Tibial nerve (tissue), 4 donors: Measurements from ENCODE around the gene PLAAT1. TPM values are rescaled to one million over a fixed set of nuclear protein-coding genes. Genes with fewer than 3 reads are reported as not detected.
A peak's percentile ranks its signal among the peaks of the same experiment; 100 is the strongest.

Source experiments
- DNase-seq, 2 donors: peaks; one replicate each; pipeline ENCODE4 v3.0.0-alpha.2; 2019; ENCODE audit warnings: low spot score in 2 of 2
- H3K27ac ChIP-seq, 4 donors: fragments of 200-600 bp; sonication (generic) in 3 of 4; one replicate each; pipeline ENCODE4 v1.5.1; 2017 to 2019; ENCODE audit warnings: mild to moderate bottlenecking in 1 of 4
- H3K27me3 ChIP-seq, 2 donors: fragments of 200-600 bp; sonication (generic) in 1 of 2; one replicate each; pipeline versions ENCODE4 v1.5.1 to v1.6.0; 2017 to 2019
- H3K36me3 ChIP-seq, 3 donors: fragments of 200-600 bp; sonication (generic); one replicate each; pipeline ENCODE4 v1.5.1; 2018 to 2019
- H3K4me1 ChIP-seq, 4 donors: fragments of 200-600 bp; sonication (generic) in 3 of 4; one replicate each; pipeline ENCODE4 v1.5.1; 2017 to 2019
- H3K4me3 ChIP-seq, 4 donors: fragments of 200-600 bp; sonication (generic) in 3 of 4; one replicate each; pipeline ENCODE4 v1.5.1; 2017 to 2019; ENCODE audit warnings: mild to moderate bottlenecking in 1 of 4, moderate library complexity in 1 of 4
- H3K9me3 ChIP-seq, 4 donors: fragments of 200-600 bp; sonication (generic) in 3 of 4; one replicate each; pipeline ENCODE4 v1.5.1; 2017 to 2019
- CTCF ChIP-seq, 5 experiments: fragments of 200-600 bp in 3 of 5; fragments of 450-650 bp in 2 of 5; sonication (generic) in 3 of 5; IDR thresholded peaks; one replicate each; pipeline ENCODE4 v1.5.1; 2016 to 2019; ENCODE audit warnings: antibody characterized with exemption in 5 of 5, mild to moderate bottlenecking in 3 of 5, moderate library complexity in 2 of 5
- EP300 ChIP-seq, 2 donors: sonication (generic); formaldehyde crosslinking; IDR thresholded peaks; one replicate each; pipeline ENCODE4 v1.6.1; 2017; ENCODE audit warnings: antibody characterized with exemption in 2 of 2, mild to moderate bottlenecking in 1 of 2
- POLR2A ChIP-seq, 2 donors: fragments of 450-650 bp; IDR thresholded peaks; one replicate each; pipeline ENCODE4 v1.6.1; 2017; ENCODE audit warnings: antibody characterized with exemption in 2 of 2, mild to moderate bottlenecking in 2 of 2, moderate library complexity in 2 of 2
- WGBS, 2 donors: methylation state at CpG; one replicate each; pipeline ENCODE4 v1.1.5; 2018; 5-methylcytosine and 5-hydroxymethylcytosine counted together
- total RNA-seq, 4 donors: library from RNA; depleted of rRNA; stranded (reverse); fragments of >200 nt; gene quantifications; one replicate each; pipeline ENCODE4 v1.1.0, GENCODE V29; 2016

PLAAT1 gene
- total RNA-seq: under 1 TPM in 1 of 4 donors, not detected in 3; 0.84 TPM

- DNase-seq: peak in 1 of 2 donors; percentile 14
- Histone ChIP-seq H3K36me3 (no peaks in the 10 kb centered on the region), H3K27ac (peak within 1 kb of the TSS in 2 of 4 donors; percentile 55 to 61), H3K27me3 (no peaks in the 10 kb centered on the region), H3K4me1 (peaks cover 0 to 16% (median 0%) of the 10 kb centered on the region in 4 donors), H3K4me3 (peak within 1 kb of the TSS; percentile 18 to 59 (median 46)), H3K9me3 (no peaks in the 10 kb centered on the region)
- no peak for TF ChIP-seq CTCF (IDR thresholded peaks at IDR 0.05)
- no peak for TF ChIP-seq EP300 (IDR thresholded peaks at IDR 0.05)
- TF ChIP-seq POLR2A (IDR thresholded peaks at IDR 0.05): no peak
- 0 to 2% methylated on average over 28 to 53 of the region's 93 CpGs for WGBS, 2 donors
Measured at GRCh38 chr3:193240850-193241706, at the start of gene PLAAT1. Gene PLAAT1 (plus strand): TSS chr3:193241222. CDS start chr3:193255651, 14,429 bp downstream.

- no peaks in the 10 kb centered on the region for H3K9me3 ChIP-seq
- H3K4me1 ChIP-seq: no peaks in the 10 kb centered on the region
- no peak overlapping the region for H3K27ac ChIP-seq
- WGBS, 2 donors: 48% methylated on average over 3 of the region's 3 CpGs
- H3K36me3 ChIP-seq: no peaks in the 10 kb centered on the region
- TF ChIP-seq POLR2A (IDR thresholded peaks at IDR 0.05) (no peak), CTCF (IDR thresholded peaks at IDR 0.05) (no peak), EP300 (IDR thresholded peaks at IDR 0.05) (no peak)
- no peaks in the 10 kb centered on the region for H3K27me3 ChIP-seq
- DNase-seq: no peak
- H3K4me3 ChIP-seq: no peak overlapping the region
Measured at GRCh38 chr3:193194371-193194770, 46.7 kb upstream of the PLAAT1 start.

- no peak for DNase-seq
- H3K4me3 ChIP-seq: no peak overlapping the region
- no peaks in the 10 kb centered on the region for H3K4me1 ChIP-seq
- no peaks in the 10 kb centered on the region for H3K36me3 ChIP-seq
- WGBS, 2 donors: 91 to 94% methylated on average over 2 of the region's 2 CpGs
- H3K27me3 ChIP-seq: no peaks in the 10 kb centered on the region
- H3K27ac ChIP-seq: no peak overlapping the region
- TF ChIP-seq CTCF (IDR thresholded peaks at IDR 0.05) (no peak), POLR2A (IDR thresholded peaks at IDR 0.05) (no peak), EP300 (IDR thresholded peaks at IDR 0.05) (no peak)
- H3K9me3 ChIP-seq: no peaks in the 10 kb centered on the region
Measured at GRCh38 chr3:193196746-193197145, 44.3 kb upstream of the PLAAT1 start.

GRCh38 chr3:193207290-193208273 lies 33.4 kb upstream of the PLAAT1 start:
- TF ChIP-seq POLR2A (IDR thresholded peaks at IDR 0.05): no peak

GRCh38 chr3:193210618-193211017 lies 30.4 kb upstream of the PLAAT1 start:
- H3K27ac ChIP-seq: no peak overlapping the region
- WGBS, 2 donors: 68 to 78% methylated on average over 1 of the region's 1 CpG
- H3K27me3 ChIP-seq: no peaks in the 10 kb centered on the region
- no peak overlapping the region for H3K4me3 ChIP-seq
- no peaks in the 10 kb centered on the region for H3K36me3 ChIP-seq
- no peak for DNase-seq
- H3K4me1 ChIP-seq: no peaks in the 10 kb centered on the region
- H3K9me3 ChIP-seq: no peaks in the 10 kb centered on the region
- TF ChIP-seq EP300 (IDR thresholded peaks at IDR 0.05): no peak
- TF ChIP-seq CTCF (IDR thresholded peaks at IDR 0.05): no peak

More at GRCh38 chr3:193207290-193208273, 33.4 kb upstream of the PLAAT1 start:
- Histone ChIP-seq H3K27me3 (no peaks in the 10 kb centered on the region), H3K4me3 (no peak overlapping the region), H3K9me3 (no peaks in the 10 kb centered on the region), H3K36me3 (no peaks in the 10 kb centered on the region), H3K4me1 (no peaks in the 10 kb centered on the region), H3K27ac (no peak overlapping the region)
- no peak for DNase-seq
- 48 to 69% methylated on average over 5 of the region's 5 CpGs for WGBS, 2 donors
